HL-60 (cell line): ENCODE results near the gene GIGYF1.

Experiments
- DNase-seq, 2 experiments: peaks; one replicate each; pipeline ENCODE4 v3.0.0-alpha.2; 2010 to 2020; ENCODE audit warnings: low read depth in 1 of 2, low spot score in 1 of 2
- H3K27ac ChIP-seq: fragments of 250-450 bp; sonication (Bioruptor Pico); replicated peaks from 2 replicates; pipeline ENCODE4 v1.5.1; 2020; ENCODE audit warnings: mild to moderate bottlenecking, moderate library complexity
- H3K27me3 ChIP-seq: fragments of 250-450 bp; sonication (Bioruptor Pico); 2 replicates; pipeline ENCODE4 v1.5.1; 2021; ENCODE audit warnings: mild to moderate bottlenecking, moderate library complexity; ENCODE audit not compliant: insufficient read depth, poor library complexity, severe bottlenecking
- H3K4me3 ChIP-seq: replicated peaks from 2 replicates; pipeline ENCODE4 v1.5.1; 2011; ENCODE audit warnings: mild to moderate bottlenecking, control low read depth, low read length; ENCODE audit not compliant: insufficient read depth
- CTCF ChIP-seq: IDR thresholded peaks from one replicate; pipeline ENCODE4 v1.5.1; 2011; ENCODE audit warnings: low read length, control low read depth, inconsistent platforms; ENCODE audit not compliant: insufficient read depth
- GABPA ChIP-seq: IDR thresholded peaks from 2 replicates; pipeline ENCODE4 v1.6.1; 2012; ENCODE audit warnings: low read depth
- POLR2AphosphoS5 ChIP-seq: IDR thresholded peaks from 2 replicates; pipeline ENCODE4 v1.6.1; 2012; ENCODE audit warnings: low read depth
- REST ChIP-seq: IDR thresholded peaks from 2 replicates; pipeline ENCODE4 v1.6.1; 2012; ENCODE audit warnings: low read depth; ENCODE audit not compliant: insufficient replicate concordance
- SPI1 ChIP-seq: IDR thresholded peaks from 2 replicates; pipeline ENCODE4 v1.6.1; 2012; ENCODE audit warnings: low read depth, mild to moderate bottlenecking, borderline replicate concordance

The GIGYF1 gene

GRCh38 chr7:100687751-100688300 is 6.2 kb downstream of the GIGYF1 start:
- Histone ChIP-seq H3K27ac (no peak overlapping the region), H3K4me3 (no peak overlapping the region), H3K27me3 (no peaks in the 10 kb centered on the region)
- no peak for TF ChIP-seq REST
- TF ChIP-seq CTCF = no peak
- no peak for TF ChIP-seq SPI1
- TF ChIP-seq POLR2AphosphoS5 = no peak
- no peak for TF ChIP-seq GABPA
- no peak for DNase-seq

DNA sequence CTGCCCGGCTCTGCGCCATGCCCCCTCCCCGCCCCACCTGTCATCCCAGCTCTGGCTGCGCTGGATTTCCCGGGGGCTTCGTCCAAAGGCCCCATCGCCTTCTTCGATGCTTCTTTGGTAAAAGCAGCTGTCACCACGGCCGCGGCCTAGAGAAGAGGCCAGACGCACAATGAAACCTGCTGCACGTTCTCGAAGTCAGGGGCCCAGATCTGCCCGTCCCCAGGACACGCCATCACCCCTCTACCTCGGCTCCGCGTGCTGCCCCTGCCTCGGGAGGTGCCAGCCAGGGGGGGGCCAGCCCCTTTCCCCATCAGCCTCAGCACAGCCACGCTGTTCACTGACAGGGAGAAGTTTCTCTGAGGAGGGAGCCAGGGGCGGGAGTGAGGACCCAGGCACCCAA is 6.8 kb downstream of the GIGYF1 start:
- Histone ChIP-seq H3K27me3 (no peaks in the 10 kb centered on the region), H3K27ac (no peak overlapping the region), H3K4me3 (no peak overlapping the region)
- TF ChIP-seq SPI1 = no peak
- no peak for TF ChIP-seq CTCF
- TF ChIP-seq POLR2AphosphoS5 = no peak
- DNase-seq = no peak

- no peak for DNase-seq
- Histone ChIP-seq H3K27ac (no peak overlapping the region), H3K4me3 (no peak overlapping the region), H3K27me3 (no peaks in the 10 kb centered on the region)
- TF ChIP-seq POLR2AphosphoS5 (no peak), GABPA (no peak), SPI1 (no peak), CTCF (no peak), REST (no peak)
These were observed 7.2 kb downstream of the GIGYF1 start for GRCh38 chr7:100686822-100687211.

GRCh38 chr7:100686201-100686821 is 7.7 kb downstream of the GIGYF1 start:
- Histone ChIP-seq H3K27me3 (no peaks in the 10 kb centered on the region), H3K4me3 (no peak overlapping the region), H3K27ac (no peak overlapping the region)
- no peak for TF ChIP-seq POLR2AphosphoS5
- no peak for TF ChIP-seq REST
- TF ChIP-seq SPI1 = no peak
- no peak for TF ChIP-seq GABPA
- TF ChIP-seq CTCF = no peak
- DNase-seq = no peak
